Measurements from ENCODE around the gene PRDX1. TPM values are rescaled to one million over a fixed set of nuclear protein-coding genes. Genes with fewer than 3 reads are reported as not detected.
A peak's percentile ranks its signal among the peaks of the same experiment; 100 is the strongest.

Gene PRDX1
- polyA plus RNA-seq, 3 donors: 116 to 362 (median 294) TPM

- peak overlapping the region; percentile 87 for H3K4me2 ChIP-seq (replicated peaks; ENCODE audit: extremely low read depth, low read length, poor library complexity, severe bottlenecking)
- intact Hi-C loops (cut with micrococcal nuclease): no loop called here
- H3K79me2 ChIP-seq (ENCODE audit: insufficient read depth, low read length): peaks cover 58% of the 10 kb centered on the region
- no peak for DNase-seq
- no peaks in the 10 kb centered on the region for H3K9me3 Mint-ChIP-seq
- no peak overlapping the region for H2AFZ ChIP-seq (ENCODE audit: insufficient read depth, low read depth, low read length, poor library complexity, severe bottlenecking)
- 67% methylated on average over 1 of the region's 1 CpG for WGBS (ENCODE audit: insufficient coverage)
- H3K36me3 Mint-ChIP-seq: peaks cover 16 to 37% of the 10 kb centered on the region in 2 donors
- peak overlapping the region in 4 of 7 donors; percentile 1 to 70 (median 46) for H3K27ac Mint-ChIP-seq
- H3K9me3 ChIP-seq (replicated peaks in 1 of 2; ENCODE audit: control insufficient read depth in 1 of 2, insufficient read depth in 1 of 2, low read length in 2 of 2): no peaks in the 10 kb centered on the region
- TF ChIP-seq CTCF (IDR thresholded peaks at IDR 0.05): no peak
- H3K4me1 ChIP-seq (ENCODE audit: control insufficient read depth in 1 of 2, insufficient read depth in 2 of 2, low read length in 2 of 2): peaks cover 18 to 29% of the 10 kb centered on the region in 2 donors
- no peaks in the 10 kb centered on the region for H3K27me3 ChIP-seq (ENCODE audit: control insufficient read depth in 2 of 2, insufficient read depth in 2 of 2, low read length in 2 of 2)
- H3K9ac ChIP-seq (ENCODE audit: insufficient read depth, low read length, poor library complexity, severe bottlenecking): no peak overlapping the region
- H3K4me3 ChIP-seq (replicated peaks in 1 of 3; ENCODE audit: low read depth in 2 of 3, low read length in 3 of 3): no peak overlapping the region
- peak overlapping the region in 1 of 2 donors; percentile 36 for H3K4me3 Mint-ChIP-seq
- peaks cover 23% of the 10 kb centered on the region for H3K4me1 Mint-ChIP-seq
- no peak overlapping the region for H3K27ac ChIP-seq (ENCODE audit: low read depth in 1 of 2, low read length in 2 of 2)
- H3K36me3 ChIP-seq (replicated peaks in 1 of 2; ENCODE audit: control insufficient read depth in 1 of 2, insufficient read depth in 2 of 2, low read length in 2 of 2): peaks cover 15 to 34% of the 10 kb centered on the region in 2 donors
- peaks cover 48% of the 10 kb centered on the region for H4K20me1 ChIP-seq (ENCODE audit: insufficient read depth, low read length)
- peaks cover 0 to under 1% (median 0%) of the 10 kb centered on the region in 3 donors for H3K27me3 Mint-ChIP-seq (ENCODE audit: low read depth in 3 of 3)
Measured at GRCh38 chr1:45552331-45552730, 30.6 kb upstream of the PRDX1 start.

- H3K9me3 Mint-ChIP-seq: no peaks in the 10 kb centered on the region
- Histone ChIP-seq H3K4me3 (replicated peaks in 1 of 3; ENCODE audit: low read depth in 2 of 3, low read length in 3 of 3) (peak overlapping the region; percentile 81 to 95 (median 89)), H3K36me3 (replicated peaks in 1 of 2; ENCODE audit: control insufficient read depth in 1 of 2, insufficient read depth in 2 of 2, low read length in 2 of 2) (peaks cover 13 to 34% of the 10 kb centered on the region in 2 donors), H3K4me1 (ENCODE audit: control insufficient read depth in 1 of 2, insufficient read depth in 2 of 2, low read length in 2 of 2) (peaks cover 18 to 29% of the 10 kb centered on the region in 2 donors), H4K20me1 (ENCODE audit: insufficient read depth, low read length) (peaks cover 44% of the 10 kb centered on the region), H3K9ac (ENCODE audit: insufficient read depth, low read length, poor library complexity, severe bottlenecking) (peak overlapping the region; percentile 74), H3K27me3 (ENCODE audit: control insufficient read depth in 2 of 2, insufficient read depth in 2 of 2, low read length in 2 of 2) (no peaks in the 10 kb centered on the region), H3K27ac (ENCODE audit: low read depth in 1 of 2, low read length in 2 of 2) (peak overlapping the region in 1 of 2 donors; percentile 88), H3K9me3 (replicated peaks in 1 of 2; ENCODE audit: control insufficient read depth in 1 of 2, insufficient read depth in 1 of 2, low read length in 2 of 2) (no peaks in the 10 kb centered on the region), H2AFZ (ENCODE audit: insufficient read depth, low read depth, low read length, poor library complexity, severe bottlenecking) (peak overlapping the region; percentile 91), H3K79me2 (ENCODE audit: insufficient read depth, low read length) (peaks cover 51% of the 10 kb centered on the region), H3K4me2 (replicated peaks; ENCODE audit: extremely low read depth, low read length, poor library complexity, severe bottlenecking) (peak overlapping the region; percentile 87)
- H3K27ac Mint-ChIP-seq: peak overlapping the region in 5 of 7 donors; percentile 94 to 99 (median 97)
- no peak for DNase-seq
- peaks cover 22% of the 10 kb centered on the region for H3K4me1 Mint-ChIP-seq
- H3K27me3 Mint-ChIP-seq (ENCODE audit: low read depth in 3 of 3): peaks cover 0 to 3% (median 2%) of the 10 kb centered on the region in 3 donors
- H3K36me3 Mint-ChIP-seq: peaks cover 15 to 35% of the 10 kb centered on the region in 2 donors
- no peak for TF ChIP-seq CTCF (IDR thresholded peaks at IDR 0.05)
- intact Hi-C loops (cut with micrococcal nuclease): loop anchor here in 1 of 2 donors (2.0 kb wide), 1 partner anchor 19 kb away; no protein-coding TSS in a partner anchor
- H3K4me3 Mint-ChIP-seq: peak overlapping the region; percentile 97 to 100
- no CpG with 5 or more reads among the region's 3 CpGs for WGBS (ENCODE audit: insufficient coverage)
Measured at GRCh38 chr1:45551684-45552083, 30.0 kb upstream of the PRDX1 start.
